GM19455 (cell line): ENCODE results near the gene MDGA2.
"Not testable (repeated sequence)": the region's sequence is repeated elsewhere in the genome, so short reads cannot be mapped to it uniquely, and the experiment has no call there.

Experiments
- ATAC-seq: cut with Tn5 transposase; IDR thresholded peaks from one replicate; pipeline ENCODE4 v1.9.1; 2021; ENCODE audit not compliant: unreplicated experiment

The MDGA2 gene

DNA sequence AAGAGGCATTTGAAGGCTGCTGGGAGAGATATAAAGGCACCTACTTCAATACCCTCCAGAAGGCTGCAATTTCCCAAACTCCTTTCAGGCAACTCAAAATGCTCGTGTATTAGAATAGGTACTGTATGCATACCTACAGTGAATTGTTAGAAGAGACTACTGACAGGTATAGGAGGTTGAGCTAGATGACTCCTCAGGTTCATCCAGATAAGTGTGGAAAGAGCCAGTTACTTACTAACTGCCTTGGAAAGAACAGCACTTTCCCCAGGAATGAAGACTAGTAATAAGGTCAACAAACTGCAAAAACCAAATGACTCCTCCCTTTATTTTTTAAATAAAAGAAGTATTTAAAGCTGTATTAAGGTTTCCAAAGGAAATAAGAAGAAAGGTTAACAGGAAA lies 429.0 kb downstream of the MDGA2 start:
- ATAC-seq = no peak

DNA sequence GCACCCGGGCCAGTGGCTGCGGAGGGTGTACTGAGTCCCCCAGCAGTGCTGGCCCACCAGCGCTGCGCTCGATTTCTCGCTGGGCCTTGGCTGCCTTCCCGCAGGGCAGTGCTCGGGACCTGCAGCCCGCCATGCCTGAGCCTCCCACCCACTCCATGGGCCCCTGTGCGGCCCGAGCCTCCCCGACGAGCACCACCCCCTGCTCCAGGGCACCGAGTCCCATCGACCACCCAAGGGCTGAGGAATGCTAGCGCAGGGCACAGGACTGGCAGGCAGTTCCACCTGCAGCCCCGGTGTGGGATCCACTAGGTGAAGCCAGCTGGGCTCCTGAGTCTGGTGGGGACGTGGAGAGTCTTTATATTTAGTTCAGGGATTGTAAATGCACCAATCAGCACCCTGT lies 432.8 kb downstream of the MDGA2 start:
- ATAC-seq = not testable (repeated sequence)

DNA sequence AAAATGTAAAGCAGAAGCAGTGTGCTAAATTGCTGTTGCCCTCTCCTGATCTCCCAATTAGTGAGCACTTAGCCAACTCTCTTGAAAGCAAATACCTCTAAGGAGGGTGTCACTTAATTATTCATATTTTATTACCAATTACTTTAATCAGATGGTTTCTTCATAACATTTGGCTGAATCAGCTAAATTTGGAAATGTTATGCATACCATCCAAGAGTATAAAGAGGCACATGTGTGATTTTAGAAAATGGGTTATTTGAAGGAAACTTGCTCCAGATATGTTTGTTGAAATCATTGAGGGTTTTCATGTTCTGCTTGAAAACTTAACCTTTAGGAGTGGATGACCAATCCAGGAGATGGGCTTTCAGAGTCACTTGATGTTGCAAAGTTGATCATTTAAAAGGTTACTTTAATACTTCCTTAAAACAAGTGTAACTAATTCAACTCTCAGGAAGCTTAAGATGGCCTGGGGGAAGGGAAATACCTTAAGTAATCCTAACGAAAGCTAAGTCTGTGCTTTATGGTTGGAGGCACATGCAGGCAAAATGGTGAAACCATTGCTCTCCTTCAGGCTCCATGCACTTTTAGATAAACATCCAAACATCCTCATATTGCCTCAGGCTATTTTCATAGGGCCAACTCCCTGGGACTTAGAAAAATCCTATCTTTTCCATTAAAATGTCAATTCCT lies 434.5 kb downstream of the MDGA2 start:
- no peak for ATAC-seq

DNA sequence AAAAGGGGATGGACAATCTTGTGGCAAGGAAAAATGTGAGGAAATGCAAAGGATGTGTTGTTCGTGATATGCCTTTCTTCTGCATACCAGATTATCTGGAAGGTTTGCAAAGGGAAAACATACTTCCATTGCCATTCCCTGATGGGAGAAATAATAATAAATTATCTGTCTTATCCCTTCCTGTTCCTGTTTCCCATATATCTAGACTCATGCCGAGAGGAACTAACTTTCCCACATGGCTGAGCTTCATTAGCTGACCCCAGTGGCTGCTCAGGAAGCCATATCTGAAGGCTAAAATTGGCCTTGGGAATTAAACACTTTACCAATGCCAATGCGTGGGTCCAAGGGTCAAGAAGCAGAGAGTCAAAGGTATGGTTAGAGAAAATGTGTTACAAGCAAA lies 439.8 kb downstream of the MDGA2 start:
- no peak for ATAC-seq

DNA sequence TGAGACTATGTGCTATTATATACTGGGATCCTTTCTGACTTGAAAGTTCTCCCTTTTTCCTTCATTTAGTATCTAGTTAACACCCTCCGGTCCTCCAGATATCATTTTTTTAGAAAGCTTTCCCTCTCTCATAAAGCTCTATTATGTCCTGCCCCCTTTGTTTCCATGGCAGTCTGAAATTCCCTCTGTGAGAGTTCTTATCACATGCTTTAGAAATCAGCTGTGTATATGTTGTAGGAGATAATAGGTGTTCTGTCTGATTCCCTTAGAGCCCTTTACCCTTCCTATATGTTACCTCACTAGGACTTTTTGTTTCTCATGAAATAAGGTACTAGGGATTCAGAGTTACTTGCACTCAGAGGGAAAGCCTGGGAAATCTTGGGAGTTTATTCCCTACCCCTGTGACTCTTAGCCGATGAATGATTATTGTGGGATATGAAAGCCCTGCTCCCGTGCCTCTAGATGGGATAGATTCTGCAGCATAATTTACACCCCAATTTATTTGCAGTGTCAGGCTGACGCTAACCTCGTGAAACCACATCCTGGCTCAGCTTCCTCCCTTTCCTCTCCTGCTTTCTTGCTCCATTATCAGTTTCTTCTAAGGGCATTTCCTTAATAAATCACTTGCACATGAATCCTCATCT lies 448.4 kb downstream of the MDGA2 start:
- ATAC-seq = no peak

DNA sequence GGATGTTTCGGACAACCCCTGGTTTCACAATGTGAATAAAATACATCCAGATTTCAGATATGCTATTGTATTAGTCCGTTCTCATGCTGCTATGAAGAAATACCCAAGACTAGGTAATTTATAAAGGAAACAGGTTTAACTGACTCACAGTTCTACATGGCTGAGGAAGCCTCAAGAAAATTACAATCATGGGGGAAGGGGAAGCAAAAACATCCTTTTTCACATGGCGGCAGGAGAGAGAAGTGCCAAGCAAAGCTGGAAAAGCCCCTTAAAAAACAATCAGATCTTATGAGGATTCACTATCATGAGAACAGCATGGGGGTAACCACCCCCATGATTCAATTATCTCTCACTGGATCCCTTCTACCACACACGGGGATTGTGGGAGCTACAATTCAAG lies 451.7 kb downstream of the MDGA2 start:
- no peak for ATAC-seq

DNA sequence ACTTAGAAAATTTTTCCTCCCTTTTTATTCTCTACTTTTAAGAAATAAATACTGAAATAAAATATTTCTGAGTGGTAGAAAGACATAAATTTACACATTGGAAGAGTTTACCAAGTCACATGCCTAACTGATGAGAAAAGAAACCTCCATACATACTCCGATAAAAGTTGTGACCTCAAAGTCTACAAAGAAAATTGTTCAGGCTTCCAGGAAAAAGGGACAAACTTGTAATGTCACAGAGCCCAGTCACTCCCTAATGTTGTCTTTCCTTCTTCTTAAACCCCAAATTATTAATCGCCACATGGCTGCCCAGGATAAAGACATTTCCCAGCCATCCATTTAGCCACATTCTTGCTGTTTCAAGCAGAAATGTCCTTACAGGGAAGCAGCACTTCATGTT lies 455.3 kb downstream of the MDGA2 start:
- no peak for ATAC-seq

DNA sequence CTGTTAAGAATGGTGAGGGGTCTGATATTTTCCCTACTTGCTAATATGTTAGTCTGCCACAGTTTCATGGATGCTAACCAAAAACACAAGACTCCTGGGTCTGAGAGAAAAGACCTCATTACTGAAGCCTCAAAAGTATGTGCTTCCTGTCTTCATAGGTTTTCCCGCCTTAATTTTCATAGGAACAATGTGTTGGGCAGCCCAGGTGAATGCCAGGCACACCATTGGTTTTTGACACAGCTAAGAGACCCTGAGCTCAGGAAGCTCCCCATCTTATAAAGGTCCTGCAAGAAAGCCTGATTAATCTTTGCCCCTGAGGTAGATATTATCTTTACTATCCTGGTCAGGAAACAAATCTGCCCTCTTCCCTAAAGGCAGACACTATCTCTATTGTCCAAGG lies 464.1 kb downstream of the MDGA2 start:
- ATAC-seq = no peak

DNA sequence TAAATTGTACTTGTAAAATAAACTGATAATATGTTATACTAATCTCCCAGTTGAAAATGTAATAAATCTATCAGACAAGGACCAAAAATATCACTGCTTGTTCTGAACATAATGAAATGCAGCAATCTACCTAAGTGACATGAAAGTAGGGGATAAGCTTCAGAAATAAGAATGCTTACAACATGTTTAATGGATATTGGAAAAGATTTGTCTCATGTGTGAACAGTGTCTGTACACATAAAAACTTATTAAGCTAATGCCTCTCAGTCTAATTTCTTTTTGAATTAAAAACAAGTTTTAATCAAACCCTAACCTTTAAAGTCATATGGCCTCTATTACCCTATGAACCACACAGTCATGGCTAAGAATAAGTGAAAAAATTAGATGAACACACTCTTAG lies 465.3 kb downstream of the MDGA2 start:
- no peak for ATAC-seq

DNA sequence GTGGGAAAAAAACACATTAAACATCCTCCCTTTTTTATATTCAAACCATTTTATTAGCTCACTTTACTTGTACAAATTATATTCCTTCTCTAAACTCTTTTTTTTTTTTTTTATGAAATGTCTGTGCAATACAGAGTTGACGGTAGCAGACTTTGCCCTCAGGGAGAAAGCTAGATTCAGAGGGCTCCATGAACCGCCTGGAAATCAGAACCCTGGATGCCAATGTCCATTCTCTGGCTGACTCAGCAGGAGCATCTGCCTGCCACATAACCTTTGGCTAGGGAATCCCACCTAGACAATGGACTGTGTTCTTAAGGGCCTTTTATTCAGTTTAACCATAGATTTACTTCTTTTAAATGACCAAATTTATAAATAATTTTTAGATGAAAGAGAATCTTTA lies 467.0 kb downstream of the MDGA2 start:
- no peak for ATAC-seq

DNA sequence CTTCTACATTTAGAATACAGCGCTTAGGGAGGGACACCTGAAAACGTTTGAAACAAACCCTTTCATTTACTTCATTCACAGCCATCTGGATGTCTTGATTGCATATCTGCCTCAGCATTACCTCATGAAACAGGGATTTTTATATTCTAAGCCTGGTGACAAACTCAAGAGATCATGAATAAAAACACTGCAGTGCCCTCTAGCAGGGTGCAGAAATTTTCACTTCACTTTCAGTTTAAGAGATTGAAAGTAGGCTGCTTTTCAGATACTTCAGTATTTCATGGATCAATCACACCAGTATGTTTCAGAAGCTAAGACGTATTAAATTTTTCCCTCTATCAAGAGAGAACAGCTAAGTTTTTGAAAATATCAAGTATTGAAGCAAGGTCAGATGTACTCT lies 467.8 kb downstream of the MDGA2 start:
- ATAC-seq = no peak

DNA sequence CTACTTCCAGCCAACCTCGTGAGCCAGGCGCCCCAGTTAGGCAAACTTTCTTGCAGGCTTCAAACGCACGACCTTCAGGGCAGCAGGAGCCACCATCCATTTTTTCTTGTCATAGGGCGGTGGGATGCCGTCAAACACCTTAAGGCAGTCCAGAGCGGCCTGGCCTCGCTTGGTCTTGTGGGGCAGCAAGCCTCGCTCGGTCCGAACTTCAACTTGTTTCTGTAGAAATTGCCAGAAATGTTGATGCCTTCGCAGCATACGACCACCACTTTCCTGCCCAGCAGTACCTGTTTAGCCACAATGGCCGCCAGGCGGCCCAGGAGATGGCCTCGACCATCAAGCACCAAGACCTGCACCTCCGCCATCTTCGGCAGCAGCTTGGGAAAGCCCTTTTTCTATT lies 474.7 kb downstream of the MDGA2 start:
- no peak for ATAC-seq

DNA sequence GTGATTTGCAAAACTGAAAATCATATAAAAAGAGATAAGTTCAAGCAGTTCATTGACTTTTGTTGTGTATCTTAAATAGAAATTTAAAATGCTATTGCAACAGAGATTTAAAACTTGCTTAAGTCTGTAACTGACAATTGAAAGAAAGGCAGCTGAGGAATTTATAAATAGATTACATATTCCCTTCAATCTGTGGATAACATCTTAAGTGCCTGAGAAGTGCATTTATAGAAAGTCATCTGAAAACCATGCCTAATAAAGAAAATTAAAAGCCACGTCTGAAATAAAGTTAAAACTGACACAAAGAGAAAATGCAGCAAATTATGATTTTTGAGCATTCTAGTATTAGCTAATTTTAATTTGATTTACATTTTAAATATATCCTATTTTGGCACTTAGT lies 479.8 kb downstream of the MDGA2 start:
- ATAC-seq = no peak

DNA sequence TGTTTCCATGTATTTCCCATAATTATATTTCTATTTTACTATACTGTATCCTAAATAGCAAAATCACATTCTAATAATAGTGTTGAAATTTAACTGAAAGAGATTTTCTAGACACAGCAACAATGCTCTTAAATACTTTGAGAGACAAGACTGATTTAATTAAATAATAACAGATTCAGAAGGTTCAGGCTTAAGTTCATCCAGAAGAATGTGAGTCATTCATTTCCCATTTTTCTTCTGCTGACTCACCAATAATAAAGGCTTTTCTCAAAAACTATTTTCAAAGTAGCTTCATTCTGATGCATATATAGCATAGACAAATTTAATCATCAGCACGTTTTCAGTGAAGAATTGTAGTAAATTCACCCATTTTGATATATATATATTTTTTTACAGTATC lies 481.4 kb downstream of the MDGA2 start:
- no peak for ATAC-seq

DNA sequence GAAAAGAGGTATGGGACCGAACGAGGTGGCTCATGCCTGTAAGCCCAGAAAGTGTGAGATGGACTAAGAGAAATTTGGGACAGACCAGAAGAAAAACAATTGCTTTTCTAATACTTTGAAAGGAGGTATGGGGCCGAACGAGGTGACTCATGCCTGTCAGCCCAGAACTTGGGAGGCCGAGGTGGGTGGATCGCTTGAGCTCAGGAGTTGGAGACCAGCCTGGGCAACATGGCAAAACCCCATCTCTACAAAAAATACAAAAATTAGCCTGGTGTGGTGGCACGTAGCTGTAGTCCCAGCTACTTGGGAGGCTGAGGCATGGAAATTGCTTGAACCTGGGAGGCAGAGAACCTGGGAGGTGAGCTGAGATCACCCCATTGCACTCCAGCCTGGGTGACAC lies 483.2 kb downstream of the MDGA2 start:
- not testable (repeated sequence) for ATAC-seq

DNA sequence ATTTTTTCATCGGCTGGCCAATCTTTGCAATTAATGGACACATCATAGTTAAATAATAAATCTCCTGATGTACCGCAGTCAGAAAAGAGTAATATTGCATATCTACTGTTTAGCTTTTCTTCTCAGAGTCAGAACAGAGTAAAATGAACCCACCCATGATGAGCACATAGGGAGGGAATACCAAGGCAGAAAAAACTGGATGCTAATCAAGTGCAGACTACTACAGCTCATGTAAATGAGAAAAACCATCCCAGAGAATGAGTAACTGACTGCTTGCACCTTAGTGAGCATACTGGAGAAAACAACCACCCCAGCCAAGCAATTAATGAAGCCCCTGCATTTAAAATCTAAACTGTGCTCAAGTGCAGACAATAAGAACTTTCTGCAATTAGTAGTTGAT lies 483.7 kb downstream of the MDGA2 start:
- no peak for ATAC-seq

DNA sequence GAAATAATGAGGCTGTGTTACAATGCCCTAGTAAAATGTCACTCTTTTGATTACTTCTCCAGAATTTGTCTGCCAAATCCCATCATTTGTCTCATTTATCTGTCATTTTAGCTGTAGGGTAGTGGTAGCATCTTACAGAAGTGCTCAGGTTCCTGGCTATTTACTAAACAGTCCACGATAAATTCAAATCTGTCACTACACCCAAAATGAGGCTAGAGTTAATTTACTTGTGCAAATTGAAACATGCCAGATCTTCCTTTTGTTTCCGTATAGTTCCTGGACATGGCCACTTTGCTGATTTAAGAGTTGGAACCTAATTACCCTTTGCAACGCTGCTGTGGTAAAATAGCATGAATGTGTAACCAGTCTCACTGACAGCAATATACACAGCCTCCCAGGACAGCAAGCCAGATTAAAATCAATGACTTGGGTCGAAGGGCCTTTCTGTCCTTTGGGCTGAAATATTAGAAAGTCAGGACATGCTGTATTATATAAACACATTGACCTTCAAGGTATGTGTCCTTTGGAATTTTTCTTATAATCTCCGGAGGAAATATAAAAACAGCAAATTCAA lies 485.4 kb downstream of the MDGA2 start:
- no peak for ATAC-seq

DNA sequence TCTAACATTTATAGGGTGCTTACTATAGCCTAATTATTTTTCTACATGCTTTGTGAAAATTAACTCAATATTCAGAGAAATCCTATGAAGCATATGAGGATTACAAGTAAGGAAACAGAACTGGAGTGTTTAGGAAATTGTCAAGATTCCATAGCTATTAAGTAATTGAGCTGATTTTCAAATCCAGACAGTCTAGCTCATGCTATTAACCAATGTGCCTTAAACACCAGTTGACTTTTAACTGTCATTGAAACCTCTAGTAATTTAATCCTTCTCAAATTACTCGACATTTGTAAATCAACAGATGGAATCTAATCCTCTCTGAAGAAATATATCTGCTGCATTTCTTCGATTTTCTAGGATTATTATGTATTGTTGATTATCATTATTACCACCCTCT lies 488.9 kb downstream of the MDGA2 start:
- no peak for ATAC-seq

DNA sequence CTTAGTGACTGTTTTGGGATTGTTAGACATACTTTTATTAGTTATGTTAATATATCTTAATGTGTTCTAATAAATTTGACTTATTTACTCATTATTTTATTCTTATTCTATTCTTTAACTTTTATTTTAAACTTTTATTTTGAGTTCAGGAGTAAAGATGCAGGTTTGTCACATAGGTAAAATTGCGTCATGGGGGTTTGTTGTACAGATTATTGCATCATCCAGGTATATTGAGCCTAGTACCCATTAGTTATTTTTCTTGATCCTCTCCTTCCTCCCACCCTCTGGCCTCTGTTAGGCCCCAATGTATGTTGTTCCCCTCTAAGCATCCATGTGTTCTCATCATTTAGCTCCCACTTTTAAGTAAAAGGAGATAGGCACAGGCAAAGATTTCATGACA lies 495.5 kb downstream of the MDGA2 start:
- ATAC-seq = no peak

DNA sequence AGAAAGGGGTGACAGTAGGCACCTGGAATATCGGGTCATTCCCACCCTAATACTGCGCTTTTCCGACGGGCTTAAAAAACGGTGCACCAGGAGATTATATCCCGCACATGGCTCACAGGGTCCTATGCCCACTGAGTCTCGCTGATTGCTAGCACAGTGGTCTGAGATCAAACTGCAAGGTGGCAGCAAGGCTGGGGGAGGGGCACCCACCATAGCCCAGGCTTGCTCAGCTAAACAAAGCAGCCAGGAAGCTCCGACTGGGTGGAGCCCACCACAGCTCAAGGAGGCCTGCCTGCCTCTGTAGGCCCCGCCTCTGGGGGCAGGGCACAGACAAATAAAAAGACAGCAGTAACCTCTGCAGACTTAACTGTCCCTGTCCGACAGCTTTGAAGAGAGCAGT lies 503.5 kb downstream of the MDGA2 start:
- not testable (repeated sequence) for ATAC-seq

DNA sequence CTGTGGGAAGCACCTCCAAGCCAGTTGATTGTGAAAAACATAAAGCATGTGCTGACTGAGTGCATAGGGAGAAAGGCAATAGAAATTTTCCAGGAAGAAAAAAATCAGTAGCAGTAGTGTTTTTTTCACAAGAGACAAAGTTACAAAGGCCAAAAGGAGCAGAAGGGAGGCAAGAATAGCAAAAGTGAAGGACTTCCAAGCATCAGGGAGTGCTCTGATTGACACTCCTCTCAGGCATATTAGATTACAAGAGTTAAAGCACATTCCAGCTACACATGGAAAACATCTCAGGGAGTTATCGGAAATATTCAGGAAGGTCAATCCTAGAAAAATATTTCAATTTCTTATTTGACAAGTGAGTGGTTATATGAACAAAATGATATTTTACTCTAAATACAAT lies 508.0 kb downstream of the MDGA2 start:
- no peak for ATAC-seq

DNA sequence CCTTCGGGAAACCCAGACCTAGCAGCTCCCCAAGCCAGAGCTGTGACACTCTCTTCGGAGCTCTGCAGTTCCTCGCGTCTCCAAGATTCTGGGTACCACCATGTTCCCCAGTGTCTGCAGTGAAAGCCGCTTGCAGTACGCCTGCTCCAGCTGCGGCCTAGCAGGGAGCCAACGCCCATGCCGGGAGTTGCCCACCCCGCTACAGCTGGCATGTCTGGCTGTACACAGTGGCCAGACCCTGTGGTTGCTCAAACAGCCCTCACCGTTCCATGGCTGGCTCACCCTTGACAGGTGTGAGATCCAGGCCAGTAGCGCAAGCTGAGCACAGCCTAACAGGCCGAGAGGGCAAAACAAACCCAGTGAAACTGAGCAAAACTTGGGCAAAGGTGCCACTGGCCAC lies 520.0 kb downstream of the MDGA2 start:
- no peak for ATAC-seq
